HepG2 (cell line): ENCODE results near the gene GPN2. TPM values are rescaled to one million over a fixed set of nuclear protein-coding genes. Genes with fewer than 3 reads are reported as not detected.
A peak's percentile ranks its signal among the peaks of the same experiment; 100 is the strongest.

ENCODE experiments used
- KDM6A ChIP-seq: IDR thresholded peaks from 2 replicates; pipeline ENCODE4 v1.6.1; 2016; ENCODE audit warnings: low read depth
- KMT2B ChIP-seq: IDR thresholded peaks from 2 replicates; pipeline ENCODE4 v1.6.1; 2016; ENCODE audit warnings: missing genetic modification reagents, missing compliant biosample characterization
- SMYD3 ChIP-seq: sonication (generic); formaldehyde crosslinking; IDR thresholded peaks from 2 replicates; pipeline ENCODE4 v1.8.1; 2023; ENCODE audit warnings: mild to moderate bottlenecking, missing genetic modification reagents
- SOX6 ChIP-seq, 2 experiments: fragments of 450-650 bp in 1 of 2; sonication (generic) in 1 of 2; formaldehyde crosslinking in 1 of 2; IDR thresholded peaks; 2 replicates each; pipeline versions ENCODE4 v1.4.0 to v1.6.1; 2017 to 2020; ENCODE audit warnings: antibody characterized with exemption in 1 of 2, mild to moderate bottlenecking in 1 of 2, missing genetic modification reagents in 1 of 2
- TGIF2 ChIP-seq: IDR thresholded peaks from 2 replicates; pipeline ENCODE4 v1.6.1; 2016; ENCODE audit warnings: control low read depth, missing compliant biosample characterization
- ZNF136 ChIP-seq: sonication (generic); formaldehyde crosslinking; IDR thresholded peaks from 2 replicates; pipeline ENCODE4 v1.8.1; 2022; ENCODE audit warnings: low read depth, mild to moderate bottlenecking, moderate library complexity, missing genetic modification reagents
- ZNF282 ChIP-seq: fragments of 450-650 bp; IDR thresholded peaks from 2 replicates; pipeline ENCODE4 v1.6.1; 2018; ENCODE audit not compliant: partially characterized antibody
- ZNF383 ChIP-seq: sonication (generic); formaldehyde crosslinking; IDR thresholded peaks from 2 replicates; pipeline ENCODE4 v1.4.0; 2020; ENCODE audit warnings: missing genetic modification reagents, mild to moderate bottlenecking, borderline replicate concordance
- polyA plus RNA-seq, 8 experiments: library from polyadenylated mRNA; depleted of rRNA in 3 of 8; stranded (reverse) in 7 of 8; unstranded in 1 of 8; fragments of >200 nt; fragmentation: Illumina TruSeq in 4 of 8; extraction: Trizol in 4 of 8; gene quantifications; 2 replicates each; pipeline versions ENCODE4 v1.2.1 to v1.2.3, GENCODE V29; 2011 to 2016; ENCODE audit warnings: low read depth in 4 of 8, missing spikeins in 1 of 8, mixed read lengths in 1 of 8; ENCODE audit not compliant: insufficient read depth in 1 of 8
- total RNA-seq, 5 experiments: library from RNA; depleted of rRNA; stranded (reverse); fragments of >200 nt; fragmentation: Illumina TruSeq; extraction: Trizol; gene quantifications; 2 replicates each; pipeline ENCODE4 v1.2.3, GENCODE V29; 2016; ENCODE audit warnings: low read depth in 1 of 5
- TF ChIP-seq, protein P1 (sequence below): sonication (generic); formaldehyde crosslinking; IDR thresholded peaks from 2 replicates; pipeline ENCODE4 v1.4.0; 2020; ENCODE audit warnings: missing genetic modification reagents; ENCODE audit errors: not compliant biosample characterization
- TF ChIP-seq, protein P2 (sequence below): sonication (generic); formaldehyde crosslinking; IDR thresholded peaks from 2 replicates; pipeline ENCODE4 v1.4.0; 2020; ENCODE audit warnings: missing genetic modification reagents, borderline replicate concordance
- TF ChIP-seq, protein P3 (sequence below): fragments of 450-650 bp; IDR thresholded peaks from 2 replicates; pipeline ENCODE4 v1.6.1; 2016

The GPN2 gene
- total and polyA plus RNA-seq, 2 of the 13 experiments (the other 11 are each of a cell fraction or from before 2014, with no cell fraction given): 19.3 to 38.9 TPM

DNA sequence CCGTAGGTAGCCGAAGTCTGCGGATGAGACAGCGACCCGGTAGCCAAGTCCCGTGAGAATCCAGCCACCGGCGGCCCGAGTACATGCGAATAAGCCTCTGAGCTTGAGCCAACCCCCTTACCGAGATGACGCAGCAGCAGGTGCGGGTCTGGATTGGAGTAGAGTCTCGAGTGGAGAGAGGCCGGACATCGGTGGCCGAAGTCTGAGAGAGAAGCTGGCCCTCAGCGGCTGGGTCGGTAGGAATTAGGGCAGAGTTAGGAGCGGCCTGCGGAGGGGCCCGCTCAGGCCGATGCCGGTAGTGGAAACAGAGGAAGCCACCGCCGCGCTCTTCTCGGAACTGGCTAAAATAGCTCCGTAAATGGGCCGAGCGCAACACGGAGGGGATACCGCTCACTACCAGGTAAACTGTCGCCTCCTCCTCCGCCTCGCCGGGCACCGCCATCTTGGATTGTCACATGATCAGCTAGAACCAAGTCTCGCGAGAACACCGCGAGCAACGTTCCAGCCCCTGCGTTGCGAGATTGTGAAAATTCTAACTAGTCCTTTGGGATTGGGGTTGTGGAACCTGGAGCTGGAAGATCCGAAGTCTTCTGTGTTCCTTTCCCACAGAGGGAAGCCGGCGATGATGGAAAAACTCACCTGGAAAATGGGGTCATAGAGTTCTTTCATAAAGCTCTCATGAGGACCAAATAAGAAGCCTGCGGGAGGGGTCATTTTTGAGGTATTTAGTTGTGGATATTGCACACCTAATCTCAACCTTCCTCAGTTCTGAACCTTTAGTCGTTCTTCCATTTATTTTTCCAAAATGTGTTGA, 10.1 kb upstream of the GPN2 start, which contains the start of gene GPATCH3 (continued):
- TF ChIP-seq KMT2B (peak; percentile 92), TGIF2 (peak; percentile 74), SOX6 (IDR thresholded peaks at IDR 0.05) (no peak), SOX6 (CRISPR knock-in tag; IDR thresholded peaks at IDR 0.05) (0 out of 2 replicates have a peak, but pooled peaks have one; percentile 52), ZNF136 (0 out of 2 replicates have a peak, but pooled peaks have one; percentile 42), ZNF383 (no peak), SMYD3 (CRISPR knock-in tag) (peak; percentile 83; the same call in 1 of the 2 replicates), KDM6A (CRISPR knock-in tag) (no peak), ZNF282 (no peak)
- TF ChIP-seq, protein P1, sequence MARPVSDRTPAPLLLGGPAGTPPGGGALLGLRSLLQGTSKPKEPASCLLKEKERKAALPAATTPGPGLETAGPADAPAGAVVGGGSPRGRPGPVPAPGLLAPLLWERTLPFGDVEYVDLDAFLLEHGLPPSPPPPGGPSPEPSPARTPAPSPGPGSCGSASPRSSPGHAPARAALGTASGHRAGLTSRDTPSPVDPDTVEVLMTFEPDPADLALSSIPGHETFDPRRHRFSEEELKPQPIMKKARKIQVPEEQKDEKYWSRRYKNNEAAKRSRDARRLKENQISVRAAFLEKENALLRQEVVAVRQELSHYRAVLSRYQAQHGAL (CRISPR knock-in tag): no peak
- TF ChIP-seq, protein P2, sequence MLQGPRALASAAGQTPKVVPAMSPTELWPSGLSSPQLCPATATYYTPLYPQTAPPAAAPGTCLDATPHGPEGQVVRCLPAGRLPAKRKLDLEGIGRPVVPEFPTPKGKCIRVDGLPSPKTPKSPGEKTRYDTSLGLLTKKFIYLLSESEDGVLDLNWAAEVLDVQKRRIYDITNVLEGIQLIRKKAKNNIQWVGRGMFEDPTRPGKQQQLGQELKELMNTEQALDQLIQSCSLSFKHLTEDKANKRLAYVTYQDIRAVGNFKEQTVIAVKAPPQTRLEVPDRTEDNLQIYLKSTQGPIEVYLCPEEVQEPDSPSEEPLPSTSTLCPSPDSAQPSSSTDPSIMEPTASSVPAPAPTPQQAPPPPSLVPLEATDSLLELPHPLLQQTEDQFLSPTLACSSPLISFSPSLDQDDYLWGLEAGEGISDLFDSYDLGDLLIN (CRISPR knock-in tag): no peak
- TF ChIP-seq, protein P3, sequence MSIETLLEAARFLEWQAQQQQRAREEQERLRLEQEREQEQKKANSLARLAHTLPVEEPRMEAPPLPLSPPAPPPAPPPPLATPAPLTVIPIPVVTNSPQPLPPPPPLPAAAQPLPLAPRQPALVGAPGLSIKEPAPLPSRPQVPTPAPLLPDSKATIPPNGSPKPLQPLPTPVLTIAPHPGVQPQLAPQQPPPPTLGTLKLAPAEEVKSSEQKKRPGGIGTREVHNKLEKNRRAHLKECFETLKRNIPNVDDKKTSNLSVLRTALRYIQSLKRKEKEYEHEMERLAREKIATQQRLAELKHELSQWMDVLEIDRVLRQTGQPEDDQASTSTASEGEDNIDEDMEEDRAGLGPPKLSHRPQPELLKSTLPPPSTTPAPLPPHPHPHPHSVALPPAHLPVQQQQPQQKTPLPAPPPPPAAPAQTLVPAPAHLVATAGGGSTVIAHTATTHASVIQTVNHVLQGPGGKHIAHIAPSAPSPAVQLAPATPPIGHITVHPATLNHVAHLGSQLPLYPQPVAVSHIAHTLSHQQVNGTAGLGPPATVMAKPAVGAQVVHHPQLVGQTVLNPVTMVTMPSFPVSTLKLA: no peak
